GM23338 (cell line): ENCODE measurements around the gene SIRT3. TPM values are rescaled to one million over a fixed set of nuclear protein-coding genes. Genes with fewer than 3 reads are reported as not detected.

Experiments used
- ATAC-seq: fragments of 200-7000 bp; cut with Tn5 transposase; 3 replicates; pipeline ENCODE4 v1.9.1; 2020
- DNase-seq: peaks from one replicate; pipeline ENCODE4 v3.0.0-alpha.2; 2015; ENCODE audit warnings: low spot score
- H2AFZ ChIP-seq: fragments of 200-600 bp; sonication (generic); 2 replicates; pipeline ENCODE4 v1.8.0; 2016; ENCODE audit warnings: antibody characterized with exemption, mild to moderate bottlenecking, moderate library complexity
- H3F3A ChIP-seq: fragments of 200-600 bp; sonication (generic); replicated peaks from 2 replicates; pipeline ENCODE4 v1.8.0; 2017; ENCODE audit warnings: antibody characterized with exemption, mixed run types, low read depth
- H3K27ac ChIP-seq: fragments of 200-600 bp; sonication (generic); 2 replicates; pipeline ENCODE4 v1.6.1; 2016; ENCODE audit warnings: low read depth
- H3K27me3 ChIP-seq: fragments of 200-600 bp; sonication (generic); 2 replicates; pipeline ENCODE4 v1.8.0; 2016; ENCODE audit warnings: mild to moderate bottlenecking, mixed run types, moderate library complexity; ENCODE audit not compliant: insufficient read depth
- H3K36me3 ChIP-seq: fragments of 200-600 bp; sonication (generic); 2 replicates; pipeline ENCODE4 v1.8.0; 2016; ENCODE audit warnings: mild to moderate bottlenecking; ENCODE audit not compliant: insufficient read depth
- H3K4me1 ChIP-seq: fragments of 200-600 bp; sonication (generic); 2 replicates; pipeline ENCODE4 v1.8.0; 2016; ENCODE audit warnings: mild to moderate bottlenecking, moderate library complexity; ENCODE audit not compliant: insufficient read depth
- H3K4me2 ChIP-seq: fragments of 200-600 bp; sonication (generic); 2 replicates; pipeline ENCODE4 v1.7.1; 2017; ENCODE audit warnings: mixed run types
- H3K4me3 ChIP-seq: fragments of 200-600 bp; sonication (generic); 2 replicates; pipeline ENCODE4 v1.6.1; 2016; ENCODE audit warnings: mixed run types
- H3K79me2 ChIP-seq: fragments of 200-600 bp; sonication (generic); replicated peaks from 2 replicates; pipeline ENCODE4 v1.8.0; 2017; ENCODE audit warnings: mild to moderate bottlenecking; ENCODE audit not compliant: insufficient read depth
- H3K9me2 ChIP-seq: fragments of 200-600 bp; sonication (generic); 2 replicates; pipeline ENCODE4 v1.8.0; 2017; ENCODE audit not compliant: insufficient read depth
- H4K20me1 ChIP-seq: fragments of 200-600 bp; sonication (generic); replicated peaks from 2 replicates; pipeline ENCODE4 v1.8.0; 2017; ENCODE audit warnings: mild to moderate bottlenecking; ENCODE audit not compliant: insufficient read depth
- H3K27ac Mint-ChIP-seq: 2 replicates; pipeline ENCODE4 v1.8.0; 2020; ENCODE audit warnings: inconsistent platforms, mild to moderate bottlenecking, moderate library complexity, mixed read lengths
- H3K27me3 Mint-ChIP-seq: 3 replicates; pipeline ENCODE4 v1.8.0; 2022; ENCODE audit warnings: low read depth, mild to moderate bottlenecking, moderate library complexity, mixed read lengths, inconsistent platforms; ENCODE audit not compliant: insufficient read depth, poor library complexity
- H3K36me3 Mint-ChIP-seq: 3 replicates; pipeline ENCODE4 v1.8.0; 2021; ENCODE audit warnings: low read depth, mild to moderate bottlenecking, inconsistent platforms, moderate library complexity, mixed read lengths
- H3K4me1 Mint-ChIP-seq: 3 replicates; pipeline ENCODE4 v1.8.0; 2020; ENCODE audit warnings: mild to moderate bottlenecking, inconsistent platforms, mixed read lengths
- H3K4me3 Mint-ChIP-seq: 3 replicates; pipeline ENCODE4 v1.8.0; 2021; ENCODE audit warnings: moderate library complexity, mild to moderate bottlenecking, inconsistent platforms, mixed read lengths
- H3K9me3 Mint-ChIP-seq: 3 replicates; pipeline ENCODE4 v1.8.0; 2020; ENCODE audit warnings: moderate library complexity, mild to moderate bottlenecking, inconsistent platforms, mixed read lengths
- CREB1 ChIP-seq: fragments of 250-450 bp; sonication (Bioruptor Pico); IDR thresholded peaks from 2 replicates; pipeline ENCODE4 v1.5.0; 2020; ENCODE audit warnings: low read depth, mild to moderate bottlenecking, moderate library complexity
- ETS1 ChIP-seq: IDR thresholded peaks from 2 replicates; pipeline ENCODE4 v1.6.1; 2016; ENCODE audit warnings: antibody characterized with exemption
- EZH2phosphoT487 ChIP-seq: fragments of 200-600 bp; sonication (generic); IDR thresholded peaks from one replicate; pipeline ENCODE4 v1.8.1; 2018; ENCODE audit warnings: antibody characterized with exemption; ENCODE audit not compliant: unreplicated experiment
- JUNB ChIP-seq: IDR thresholded peaks from one replicate; pipeline ENCODE4 v1.6.1; 2016; ENCODE audit warnings: antibody characterized with exemption; ENCODE audit not compliant: unreplicated experiment
- POLR2AphosphoS5 ChIP-seq: IDR thresholded peaks from 2 replicates; pipeline ENCODE4 v1.6.1; 2016; ENCODE audit warnings: antibody characterized with exemption, low read depth
- ZNF462 ChIP-seq: fragments of 250-450 bp; sonication (Bioruptor Pico); IDR thresholded peaks from 2 replicates; pipeline ENCODE4 v1.5.0; 2020; ENCODE audit warnings: mild to moderate bottlenecking, moderate library complexity
- polyA plus RNA-seq: library from polyadenylated mRNA; unstranded; fragments of >200 nt; fragmentation: Nextera tagmentation; extraction: Ambion mirVana; gene quantifications from 2 replicates; pipeline ENCODE4 v1.2.1, GENCODE V29; 2016
- total RNA-seq: library from RNA; depleted of rRNA; stranded (reverse); fragments of >200 nt; shearing (Covaris generic); gene quantifications from 2 replicates; pipeline ENCODE4 v1.2.3, GENCODE V29; 2014

The SIRT3 gene
- total and polyA plus RNA-seq, 2 experiments from 2014 or later = 7.0 to 11.4 TPM

- TF ChIP-seq ETS1 (no peak), POLR2AphosphoS5 (no peak), CREB1 (no peak), EZH2phosphoT487 (no peak), ZNF462 (CRISPR knock-in tag) (no peak)
Measured at GRCh38 chr11:249062-249461, 12.9 kb upstream of the SIRT3 start (continued).

GRCh38 chr11:244376-244775 is 8.2 kb upstream of the SIRT3 start:
- ATAC-seq (no peak), DNase-seq (no peak)
- Mint-ChIP-seq H3K27me3 (peaks cover 3% of the 10 kb centered on the region), H3K9me3 (no peaks in the 10 kb centered on the region), H3K27ac (no peak overlapping the region), H3K4me3 (no peak overlapping the region), H3K4me1 (no peaks in the 10 kb centered on the region), H3K36me3 (peaks cover 75% of the 10 kb centered on the region)
- no peak for TF ChIP-seq JUNB
- no peaks in the 10 kb centered on the region for H3K27me3 ChIP-seq
- no peak overlapping the region for H3K4me3 ChIP-seq
- H3K4me2 ChIP-seq = no peak overlapping the region
- H3K4me1 ChIP-seq = no peaks in the 10 kb centered on the region
- H2AFZ ChIP-seq = no peak overlapping the region
- peaks cover 4% of the 10 kb centered on the region; the same call in 1 of the 2 replicates for H4K20me1 ChIP-seq
- peaks cover under 1% of the 10 kb centered on the region; the same call in 1 of the 2 replicates for H3K79me2 ChIP-seq
- H3K9me2 ChIP-seq = no peaks in the 10 kb centered on the region
- H3K27ac ChIP-seq = no peak overlapping the region
- peaks cover 3% of the 10 kb centered on the region; the same call in 1 of the 2 replicates for H3F3A ChIP-seq
- H3K36me3 ChIP-seq = peaks cover 42% of the 10 kb centered on the region
